GM12872 (cell line): Measurements from ENCODE around the gene QRSL1.

Experiments used
- TF ChIP-seq, protein P1 (sequence below): IDR thresholded peaks from 3 replicates; pipeline ENCODE4 v1.5.1; 2011; ENCODE audit warnings: low read depth, mild to moderate bottlenecking, low read length, moderate library complexity; ENCODE audit not compliant: insufficient read depth

QRSL1 gene

DNA sequence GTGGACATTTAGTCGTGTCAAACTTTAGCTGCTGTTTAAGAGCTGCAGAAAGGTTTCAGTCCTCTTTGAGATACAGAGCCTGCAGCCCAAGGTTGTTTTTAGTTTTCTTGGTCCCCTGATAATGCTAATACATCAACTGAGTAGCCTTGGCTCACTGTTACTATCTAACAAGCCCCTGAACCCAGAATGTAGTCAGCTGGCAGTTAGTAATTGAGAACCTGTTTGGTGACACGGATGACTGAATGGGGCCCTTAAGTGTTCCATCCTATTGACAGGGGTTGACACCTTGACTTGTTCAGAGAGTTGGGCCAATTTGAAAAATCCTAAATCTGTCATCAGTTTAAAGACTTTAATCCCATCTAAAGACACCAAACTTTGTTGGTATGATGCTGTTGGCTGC is 2.9 kb upstream of the QRSL1 start:
- TF ChIP-seq, protein P1, sequence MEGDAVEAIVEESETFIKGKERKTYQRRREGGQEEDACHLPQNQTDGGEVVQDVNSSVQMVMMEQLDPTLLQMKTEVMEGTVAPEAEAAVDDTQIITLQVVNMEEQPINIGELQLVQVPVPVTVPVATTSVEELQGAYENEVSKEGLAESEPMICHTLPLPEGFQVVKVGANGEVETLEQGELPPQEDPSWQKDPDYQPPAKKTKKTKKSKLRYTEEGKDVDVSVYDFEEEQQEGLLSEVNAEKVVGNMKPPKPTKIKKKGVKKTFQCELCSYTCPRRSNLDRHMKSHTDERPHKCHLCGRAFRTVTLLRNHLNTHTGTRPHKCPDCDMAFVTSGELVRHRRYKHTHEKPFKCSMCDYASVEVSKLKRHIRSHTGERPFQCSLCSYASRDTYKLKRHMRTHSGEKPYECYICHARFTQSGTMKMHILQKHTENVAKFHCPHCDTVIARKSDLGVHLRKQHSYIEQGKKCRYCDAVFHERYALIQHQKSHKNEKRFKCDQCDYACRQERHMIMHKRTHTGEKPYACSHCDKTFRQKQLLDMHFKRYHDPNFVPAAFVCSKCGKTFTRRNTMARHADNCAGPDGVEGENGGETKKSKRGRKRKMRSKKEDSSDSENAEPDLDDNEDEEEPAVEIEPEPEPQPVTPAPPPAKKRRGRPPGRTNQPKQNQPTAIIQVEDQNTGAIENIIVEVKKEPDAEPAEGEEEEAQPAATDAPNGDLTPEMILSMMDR, result no peak

DNA sequence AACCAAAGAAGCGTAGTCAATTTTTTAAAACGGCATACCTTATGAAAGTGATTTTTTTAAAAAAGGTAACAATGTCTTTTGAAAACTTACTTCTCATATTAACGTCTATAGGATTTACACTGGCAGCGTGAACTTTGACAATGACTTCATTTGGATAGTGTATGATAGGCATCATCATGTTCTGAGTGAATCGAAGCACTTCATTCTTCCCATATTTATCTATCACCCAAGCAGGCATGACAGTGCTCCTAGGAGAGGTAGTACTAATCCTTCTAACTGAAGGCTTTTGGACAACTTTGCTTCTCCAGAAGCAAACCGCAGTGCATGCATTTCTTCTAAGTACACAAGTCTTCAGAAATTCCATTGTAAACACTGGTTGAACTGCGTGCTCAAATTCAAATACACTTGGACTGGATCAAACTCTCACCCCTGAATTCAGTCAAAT is 698 bp upstream of the QRSL1 start:
- TF ChIP-seq, protein P1, result no peak

DNA sequence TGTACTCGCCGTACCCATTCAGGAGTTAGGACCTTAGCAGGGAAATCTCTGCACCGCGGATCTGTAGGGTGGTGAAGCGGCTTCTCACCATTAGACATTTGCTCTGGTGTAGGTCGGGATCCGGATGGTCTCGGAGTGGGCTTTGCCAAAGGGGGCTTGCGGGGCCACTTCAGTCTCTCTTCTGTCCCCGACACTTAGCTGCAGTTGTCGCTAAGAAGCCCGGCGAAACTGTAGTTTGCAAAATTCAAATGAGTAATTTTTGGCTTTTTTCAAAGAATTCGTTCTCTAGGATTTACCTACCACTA is 433 bp downstream of the QRSL1 start:
- TF ChIP-seq, protein P1, result no peak

DNA sequence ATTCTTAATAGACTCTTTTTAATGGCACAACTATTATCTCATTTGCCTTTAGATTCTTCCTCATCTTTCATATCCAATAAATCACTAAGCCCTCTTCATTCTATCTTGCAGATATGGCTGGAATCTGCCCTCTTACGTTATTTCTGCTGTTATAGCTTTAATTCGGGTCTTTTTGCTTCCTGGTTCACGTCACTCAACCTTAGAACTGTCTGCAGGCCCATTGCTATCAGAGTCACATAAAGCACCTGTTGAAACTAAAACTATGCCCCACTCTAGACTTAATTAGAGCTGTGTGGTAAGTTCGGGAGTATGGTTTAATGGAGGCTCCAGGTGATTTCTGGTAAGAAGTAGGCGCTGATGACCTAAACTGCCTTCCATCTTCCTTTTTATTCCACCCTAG is 988 bp downstream of the QRSL1 start:
- TF ChIP-seq, protein P1, result no peak

DNA sequence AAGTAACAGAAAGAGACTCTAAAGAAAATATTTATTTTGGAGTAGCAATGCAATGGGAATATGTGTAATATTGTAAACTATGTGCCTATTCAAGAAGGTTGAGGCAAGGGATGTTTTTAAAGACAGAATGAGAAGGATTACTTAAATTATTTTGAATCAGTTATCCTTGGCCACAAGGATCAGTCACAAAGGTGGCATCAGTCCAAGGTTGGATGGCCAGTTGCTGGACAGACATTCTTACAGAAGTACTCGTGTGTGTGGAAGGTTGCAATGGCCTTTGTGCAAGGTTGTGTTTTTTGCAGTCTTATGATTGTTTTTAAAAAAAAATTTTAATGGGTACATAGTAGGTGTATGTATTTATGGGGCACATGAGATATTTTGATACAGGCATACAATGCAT is 2.0 kb downstream of the QRSL1 start:
- TF ChIP-seq, protein P1, result no peak

DNA sequence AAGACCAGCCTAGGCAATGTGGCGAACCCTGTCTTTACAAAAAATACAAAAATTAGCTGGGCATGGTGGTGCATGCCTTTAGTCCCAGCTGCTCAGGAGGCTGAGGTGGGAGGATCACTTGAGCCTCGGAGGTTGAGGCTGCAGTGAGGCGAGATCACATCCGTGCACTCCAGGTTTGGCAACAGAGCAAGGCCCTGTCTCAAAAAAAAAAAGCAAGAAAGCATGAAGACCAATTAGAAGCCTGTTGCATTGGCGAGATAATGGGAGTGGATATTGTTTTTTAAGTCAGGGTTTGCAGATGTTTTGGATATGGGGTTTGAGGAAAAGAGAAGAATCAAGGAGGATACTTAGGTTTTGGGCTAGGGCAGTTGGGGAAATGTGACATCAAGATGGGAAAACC is 5.2 kb downstream of the QRSL1 start:
- TF ChIP-seq, protein P1, result no peak

DNA sequence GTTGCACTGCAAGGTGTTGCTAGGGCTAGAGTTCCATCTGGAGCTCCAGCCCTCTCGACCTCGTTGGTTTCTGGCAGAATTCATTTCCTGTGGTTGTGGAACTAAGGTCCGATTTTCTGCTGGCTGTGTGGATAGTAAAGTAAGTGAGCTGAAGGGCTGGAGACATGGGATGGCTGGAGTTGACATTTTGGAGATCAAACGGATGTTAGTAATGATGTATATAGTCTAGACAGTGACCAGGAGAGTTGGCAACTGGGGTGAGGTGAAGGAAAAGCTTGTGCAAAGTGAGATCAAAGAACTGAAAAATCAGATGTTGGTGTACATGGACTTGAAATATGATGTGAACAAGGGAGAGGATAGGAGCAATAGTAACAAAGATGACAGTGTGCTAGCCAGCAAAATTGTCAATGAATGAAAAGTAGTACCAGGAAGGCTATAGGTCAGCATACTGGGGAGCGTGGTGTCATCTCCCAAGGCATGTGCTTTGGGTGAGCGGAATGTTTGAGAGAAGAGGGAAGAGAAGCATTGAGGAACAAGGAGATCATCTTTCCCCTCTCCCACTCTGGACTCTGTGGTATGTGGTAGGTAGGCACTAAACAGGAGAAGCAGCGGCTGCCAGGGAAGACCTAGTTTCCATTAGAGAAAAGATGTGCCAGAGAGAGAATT is 7.8 kb downstream of the QRSL1 start:
- TF ChIP-seq, protein P1, result no peak

DNA sequence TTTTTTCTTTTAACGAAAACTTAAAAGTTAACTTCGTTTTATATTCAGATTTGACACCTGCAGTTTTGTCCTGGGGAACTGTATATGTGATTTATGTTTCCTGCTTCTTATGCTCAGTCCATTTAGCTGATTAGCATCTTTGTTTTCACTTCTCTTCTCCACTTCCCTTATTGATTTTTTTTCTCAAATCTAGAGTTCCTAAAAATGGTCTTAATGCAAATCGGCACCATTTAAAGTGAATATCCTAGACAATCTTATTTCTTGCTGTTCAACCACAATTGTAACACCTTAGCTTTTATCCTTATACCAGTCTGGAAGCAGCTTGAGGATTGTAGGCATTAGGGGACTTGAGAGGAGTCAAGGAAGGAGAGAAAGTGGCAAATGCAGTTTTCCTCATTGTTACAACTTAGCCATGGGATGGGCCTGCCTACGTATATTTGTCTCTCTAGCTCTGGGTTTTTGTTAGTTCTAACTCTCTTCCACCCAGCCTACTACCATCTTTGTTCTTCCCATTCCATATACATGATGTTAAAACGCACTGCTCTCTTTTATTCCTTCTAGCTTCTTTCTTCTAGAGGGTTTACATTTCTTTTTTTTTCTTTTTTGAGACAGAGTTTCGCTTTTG is 8.5 kb downstream of the QRSL1 start:
- TF ChIP-seq, protein P1, result no peak
